Testis (tissue), 3 donors: ENCODE data around the gene TBCA. TPM values are rescaled to one million over a fixed set of nuclear protein-coding genes. Genes with fewer than 3 reads are reported as not detected.
A peak's percentile ranks its signal among the peaks of the same experiment; 100 is the strongest.

Experiments
- DNase-seq: peaks from one replicate; pipeline ENCODE4 v3.0.0-alpha.2; 2019
- H3K27ac ChIP-seq, 2 donors: fragments of 200-600 bp; sonication (generic); one replicate each; pipeline ENCODE4 v1.5.1; 2019
- H3K27me3 ChIP-seq: fragments of 200-600 bp; sonication (generic); one replicate; pipeline ENCODE4 v1.5.1; 2019
- H3K36me3 ChIP-seq: fragments of 200-600 bp; sonication (generic); one replicate; pipeline ENCODE4 v1.5.1; 2017; ENCODE audit warnings: low read depth; ENCODE audit errors: missing control alignments
- H3K4me1 ChIP-seq: fragments of 200-600 bp; sonication (generic); one replicate; pipeline ENCODE4 v1.5.1; 2019
- H3K4me3 ChIP-seq, 2 donors: fragments of 200-600 bp; sonication (generic); one replicate each; pipeline ENCODE4 v1.5.1; 2017 to 2019
- H3K9me3 ChIP-seq: fragments of 200-600 bp; sonication (generic); one replicate; pipeline ENCODE4 v1.5.1; 2017
- CTCF ChIP-seq, 3 experiments: fragments of 450-650 bp in 2 of 3; fragments of 200-600 bp in 1 of 3; sonication (generic) in 1 of 3; IDR thresholded peaks; one replicate each; pipeline ENCODE4 v1.5.1; 2016 to 2019; ENCODE audit warnings: antibody characterized with exemption in 3 of 3, mild to moderate bottlenecking in 2 of 3, moderate library complexity in 1 of 3
- POLR2A ChIP-seq: fragments of 450-650 bp; IDR thresholded peaks from one replicate; pipeline ENCODE4 v1.6.1; 2017; ENCODE audit warnings: antibody characterized with exemption, mild to moderate bottlenecking, moderate library complexity
- WGBS, 2 donors: methylation state at CpG; one replicate each; pipeline ENCODE4 v1.1.5; 2018; 5-methylcytosine and 5-hydroxymethylcytosine counted together
- intact Hi-C: fragments of 100-400 bp; cut with DNase I; formaldehyde crosslinking; loops from one replicate; pipeline ENCODE4 v1.15.1; 2023; ENCODE audit warnings: low total_unique reads
- polyA plus RNA-seq: library from polyadenylated mRNA; stranded (reverse); fragments of 350-450 nt; fragmentation: Illumina TruSeq; extraction: RNeasy Lipid Tissue Mini Kit (QIAGEN cat#74804); gene quantifications from one replicate; pipeline ENCODE4 v1.2.3, GENCODE V29; 2014; ENCODE audit warnings: low read depth, low replicate concordance; ENCODE audit not compliant: insufficient read depth
- total RNA-seq, 2 donors: library from RNA; depleted of rRNA; stranded (reverse); fragments of >200 nt; gene quantifications; one replicate each; pipeline ENCODE4 v1.2.3, GENCODE V29; 2016

Gene TBCA
- total and polyA plus RNA-seq, 3 donors from 2014 or later = 116 to 187 (median 123) TPM

- no peak for DNase-seq
- Histone ChIP-seq H3K27me3 (no peaks in the 10 kb centered on the region), H3K36me3 (no peaks in the 10 kb centered on the region), H3K4me1 (no peaks in the 10 kb centered on the region), H3K27ac (no peak overlapping the region), H3K9me3 (no peaks in the 10 kb centered on the region), H3K4me3 (no peak overlapping the region)
- TF ChIP-seq CTCF (IDR thresholded peaks at IDR 0.05) = no peak
- TF ChIP-seq POLR2A = no peak
- intact Hi-C loops = no loop called here
- 40 to 87% methylated on average over 1 of the region's 1 CpG for WGBS, 2 donors
These were observed 125.5 kb downstream of the TBCA start for GRCh38 chr5:77650686-77651085.

GRCh38 chr5:77649776-77650175 lies 126.4 kb downstream of the TBCA start:
- WGBS, 2 donors = 92 to 95% methylated on average over 2 of the region's 2 CpGs
- Histone ChIP-seq H3K9me3 (no peaks in the 10 kb centered on the region), H3K27me3 (no peaks in the 10 kb centered on the region), H3K36me3 (no peaks in the 10 kb centered on the region), H3K4me3 (no peak overlapping the region), H3K27ac (no peak overlapping the region), H3K4me1 (no peaks in the 10 kb centered on the region)
- TF ChIP-seq CTCF (IDR thresholded peaks at IDR 0.05) (no peak), POLR2A (no peak)
- intact Hi-C loops = no loop called here
- no peak for DNase-seq

- WGBS, 2 donors = 43 to 52% methylated on average over 11 of the region's 11 CpGs
- Histone ChIP-seq H3K4me3 (peak overlapping the region; percentile 31 to 41), H3K36me3 (no peaks in the 10 kb centered on the region), H3K27ac (no peak overlapping the region), H3K27me3 (peaks cover 15% of the 10 kb centered on the region), H3K4me1 (no peaks in the 10 kb centered on the region), H3K9me3 (no peaks in the 10 kb centered on the region)
- DNase-seq = no peak
- TF ChIP-seq POLR2A (no peak), CTCF (IDR thresholded peaks at IDR 0.05) (no peak)
- intact Hi-C loops = no loop called here
These were observed 130.0 kb downstream of the TBCA start for GRCh38 chr5:77645995-77646639.

DNA sequence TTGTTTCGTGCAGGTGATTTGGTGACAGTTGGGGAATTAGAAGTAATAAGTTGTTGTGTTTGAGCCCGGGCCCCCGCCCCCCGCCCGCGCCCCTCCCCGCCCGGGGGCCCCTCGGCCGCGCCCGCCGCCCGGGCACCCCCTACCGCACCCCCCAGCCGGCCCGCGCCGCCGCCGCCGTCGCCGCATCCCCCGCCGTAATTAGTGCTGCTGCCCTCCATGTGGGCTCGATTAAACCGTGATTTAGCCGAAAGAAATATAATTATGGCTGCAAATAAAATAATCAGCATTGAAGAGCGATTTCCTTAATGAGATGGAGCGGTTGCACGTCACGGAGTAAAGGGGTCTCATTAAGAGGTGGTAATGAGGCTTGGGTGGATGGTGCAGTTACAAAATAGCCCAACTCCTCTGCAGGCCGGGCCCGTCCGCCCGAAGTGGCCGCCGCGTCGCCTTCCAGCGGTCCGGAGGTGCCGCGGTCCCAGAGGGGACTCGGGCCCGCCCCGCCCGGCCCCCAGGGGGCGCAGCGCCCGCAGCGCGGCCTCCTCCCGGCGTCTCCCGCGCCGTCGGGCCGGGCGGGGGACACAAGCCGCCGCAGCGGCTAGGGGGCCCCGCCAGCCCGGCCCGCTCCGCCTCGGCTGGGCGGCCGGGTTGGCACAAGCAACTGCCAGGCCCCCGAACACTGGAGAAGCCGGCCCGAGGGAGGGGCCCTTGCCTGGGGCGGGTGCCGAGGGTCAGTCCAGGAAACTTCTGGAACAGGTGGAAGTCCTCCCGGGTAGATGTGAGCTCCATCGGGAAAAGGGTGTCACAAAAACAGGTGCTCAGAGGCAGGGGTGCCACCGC lies 130.8 kb downstream of the TBCA start:
- TF ChIP-seq POLR2A (no peak), CTCF (IDR thresholded peaks at IDR 0.05) (peak; percentile 28 to 57 (median 36))
- Histone ChIP-seq H3K4me1 (no peaks in the 10 kb centered on the region), H3K36me3 (no peaks in the 10 kb centered on the region), H3K27ac (no peak overlapping the region), H3K4me3 (peak overlapping the region; percentile 31 to 41), H3K9me3 (no peaks in the 10 kb centered on the region), H3K27me3 (peaks cover 15% of the 10 kb centered on the region)
- WGBS, 2 donors = 3 to 5% methylated on average over 23 to 73 of the region's 80 CpGs
- intact Hi-C loops = no loop called here
- DNase-seq = no peak
